ENCODE data around the gene CALHM3.

Gene CALHM3

DNA sequence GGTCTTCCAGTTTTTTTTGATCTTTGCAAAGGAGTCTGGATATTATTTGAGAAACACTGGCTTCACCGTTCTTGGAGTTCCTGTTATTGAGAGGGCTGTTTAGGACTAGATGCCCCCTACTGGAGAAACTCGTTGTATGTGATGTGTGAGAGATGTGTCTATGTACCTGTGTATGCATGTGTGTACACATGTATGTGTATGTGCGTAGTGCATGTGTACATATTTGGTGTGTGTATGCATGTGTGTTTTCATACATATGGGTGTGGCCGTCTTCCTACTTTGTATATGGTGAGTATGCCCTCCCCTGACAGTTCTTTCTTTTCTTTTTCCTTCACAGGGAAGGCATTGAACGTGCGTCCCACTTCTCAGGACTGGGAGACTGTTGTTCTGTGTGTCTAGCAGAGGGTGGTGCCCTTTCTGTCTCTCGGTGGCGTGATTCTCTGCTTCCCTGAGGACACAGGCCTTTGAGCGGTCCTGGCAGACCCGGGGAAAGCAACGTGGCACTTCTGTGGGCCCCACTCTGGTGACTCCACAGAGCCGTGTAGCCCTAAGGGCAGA lies 3.0 kb upstream of the CALHM3 start:
- no peaks in the 10 kb centered on the region for H3K27me3 ChIP-seq (ENCODE audit: insufficient read depth, poor library complexity, severe bottlenecking)
- peak; percentile 51 to 72 for DNase-seq (ENCODE audit: low read depth in 1 of 2, low spot score in 1 of 2)
- no peak overlapping the region for H3K27ac ChIP-seq (replicated peaks)
- TF ChIP-seq GABPA (IDR thresholded peaks at IDR 0.05; ENCODE audit: low read depth), result no peak
- peak; percentile 75; the same call in 1 of the 2 replicates for TF ChIP-seq SPI1 (IDR thresholded peaks at IDR 0.05; ENCODE audit: borderline replicate concordance, low read depth)
- TF ChIP-seq, protein P1, sequence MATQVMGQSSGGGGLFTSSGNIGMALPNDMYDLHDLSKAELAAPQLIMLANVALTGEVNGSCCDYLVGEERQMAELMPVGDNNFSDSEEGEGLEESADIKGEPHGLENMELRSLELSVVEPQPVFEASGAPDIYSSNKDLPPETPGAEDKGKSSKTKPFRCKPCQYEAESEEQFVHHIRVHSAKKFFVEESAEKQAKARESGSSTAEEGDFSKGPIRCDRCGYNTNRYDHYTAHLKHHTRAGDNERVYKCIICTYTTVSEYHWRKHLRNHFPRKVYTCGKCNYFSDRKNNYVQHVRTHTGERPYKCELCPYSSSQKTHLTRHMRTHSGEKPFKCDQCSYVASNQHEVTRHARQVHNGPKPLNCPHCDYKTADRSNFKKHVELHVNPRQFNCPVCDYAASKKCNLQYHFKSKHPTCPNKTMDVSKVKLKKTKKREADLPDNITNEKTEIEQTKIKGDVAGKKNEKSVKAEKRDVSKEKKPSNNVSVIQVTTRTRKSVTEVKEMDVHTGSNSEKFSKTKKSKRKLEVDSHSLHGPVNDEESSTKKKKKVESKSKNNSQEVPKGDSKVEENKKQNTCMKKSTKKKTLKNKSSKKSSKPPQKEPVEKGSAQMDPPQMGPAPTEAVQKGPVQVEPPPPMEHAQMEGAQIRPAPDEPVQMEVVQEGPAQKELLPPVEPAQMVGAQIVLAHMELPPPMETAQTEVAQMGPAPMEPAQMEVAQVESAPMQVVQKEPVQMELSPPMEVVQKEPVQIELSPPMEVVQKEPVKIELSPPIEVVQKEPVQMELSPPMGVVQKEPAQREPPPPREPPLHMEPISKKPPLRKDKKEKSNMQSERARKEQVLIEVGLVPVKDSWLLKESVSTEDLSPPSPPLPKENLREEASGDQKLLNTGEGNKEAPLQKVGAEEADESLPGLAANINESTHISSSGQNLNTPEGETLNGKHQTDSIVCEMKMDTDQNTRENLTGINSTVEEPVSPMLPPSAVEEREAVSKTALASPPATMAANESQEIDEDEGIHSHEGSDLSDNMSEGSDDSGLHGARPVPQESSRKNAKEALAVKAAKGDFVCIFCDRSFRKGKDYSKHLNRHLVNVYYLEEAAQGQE (IDR thresholded peaks at IDR 0.05; ENCODE audit: insufficient replicate concordance, low read depth), result no peak
- TF ChIP-seq, protein P2, sequence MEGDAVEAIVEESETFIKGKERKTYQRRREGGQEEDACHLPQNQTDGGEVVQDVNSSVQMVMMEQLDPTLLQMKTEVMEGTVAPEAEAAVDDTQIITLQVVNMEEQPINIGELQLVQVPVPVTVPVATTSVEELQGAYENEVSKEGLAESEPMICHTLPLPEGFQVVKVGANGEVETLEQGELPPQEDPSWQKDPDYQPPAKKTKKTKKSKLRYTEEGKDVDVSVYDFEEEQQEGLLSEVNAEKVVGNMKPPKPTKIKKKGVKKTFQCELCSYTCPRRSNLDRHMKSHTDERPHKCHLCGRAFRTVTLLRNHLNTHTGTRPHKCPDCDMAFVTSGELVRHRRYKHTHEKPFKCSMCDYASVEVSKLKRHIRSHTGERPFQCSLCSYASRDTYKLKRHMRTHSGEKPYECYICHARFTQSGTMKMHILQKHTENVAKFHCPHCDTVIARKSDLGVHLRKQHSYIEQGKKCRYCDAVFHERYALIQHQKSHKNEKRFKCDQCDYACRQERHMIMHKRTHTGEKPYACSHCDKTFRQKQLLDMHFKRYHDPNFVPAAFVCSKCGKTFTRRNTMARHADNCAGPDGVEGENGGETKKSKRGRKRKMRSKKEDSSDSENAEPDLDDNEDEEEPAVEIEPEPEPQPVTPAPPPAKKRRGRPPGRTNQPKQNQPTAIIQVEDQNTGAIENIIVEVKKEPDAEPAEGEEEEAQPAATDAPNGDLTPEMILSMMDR (IDR thresholded peaks at IDR 0.05; ENCODE audit: insufficient read depth, low read length), result peak; percentile 77
- no peak for TF ChIP-seq POLR2AphosphoS5 (IDR thresholded peaks at IDR 0.05; ENCODE audit: low read depth)
- no peak overlapping the region for H3K4me3 ChIP-seq (replicated peaks; ENCODE audit: insufficient read depth, low read length)

DNA sequence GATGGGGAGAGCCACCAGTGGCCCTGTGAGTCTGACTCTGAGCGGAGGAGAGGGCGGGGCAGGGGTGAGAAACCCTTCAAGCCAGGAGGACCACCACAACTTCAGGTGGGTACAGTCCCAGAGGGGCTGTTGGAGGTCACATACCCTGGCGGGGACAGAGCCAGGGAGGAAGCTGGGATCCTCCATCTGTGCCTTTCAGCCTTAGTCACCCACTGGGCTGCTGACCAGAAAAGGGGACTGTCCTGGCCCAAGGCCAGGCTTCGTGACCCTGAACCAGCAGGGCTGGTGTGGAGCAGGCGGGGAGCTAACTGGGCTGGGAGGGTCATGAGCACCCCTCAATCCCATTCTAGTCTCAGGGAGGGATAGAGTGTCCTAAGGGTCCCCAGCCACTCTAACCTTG lies 1.5 kb upstream of the CALHM3 start:
- TF ChIP-seq, protein P1 (IDR thresholded peaks at IDR 0.05; ENCODE audit: insufficient replicate concordance, low read depth), result no peak
- TF ChIP-seq, protein P2 (IDR thresholded peaks at IDR 0.05; ENCODE audit: insufficient read depth, low read length), result no peak
- TF ChIP-seq POLR2AphosphoS5 (IDR thresholded peaks at IDR 0.05; ENCODE audit: low read depth) (no peak), SPI1 (IDR thresholded peaks at IDR 0.05; ENCODE audit: borderline replicate concordance, low read depth) (no peak), GABPA (IDR thresholded peaks at IDR 0.05; ENCODE audit: low read depth) (no peak)
- no peak overlapping the region for H3K27ac ChIP-seq (replicated peaks)
- no peak overlapping the region for H3K4me3 ChIP-seq (replicated peaks; ENCODE audit: insufficient read depth, low read length)
- H3K27me3 ChIP-seq (ENCODE audit: insufficient read depth, poor library complexity, severe bottlenecking), result no peaks in the 10 kb centered on the region
- DNase-seq (ENCODE audit: low read depth in 1 of 2, low spot score in 1 of 2), result no peak

- Histone ChIP-seq H3K27ac (replicated peaks) (no peak overlapping the region), H3K27me3 (ENCODE audit: insufficient read depth, poor library complexity, severe bottlenecking) (no peaks in the 10 kb centered on the region), H3K4me3 (replicated peaks; ENCODE audit: insufficient read depth, low read length) (no peak overlapping the region)
- TF ChIP-seq POLR2AphosphoS5 (IDR thresholded peaks at IDR 0.05; ENCODE audit: low read depth), result no peak
- TF ChIP-seq GABPA (IDR thresholded peaks at IDR 0.05; ENCODE audit: low read depth), result no peak
- no peak for TF ChIP-seq SPI1 (IDR thresholded peaks at IDR 0.05; ENCODE audit: borderline replicate concordance, low read depth)
- TF ChIP-seq, protein P1 (IDR thresholded peaks at IDR 0.05; ENCODE audit: insufficient replicate concordance, low read depth), result no peak
- TF ChIP-seq, protein P2 (IDR thresholded peaks at IDR 0.05; ENCODE audit: insufficient read depth, low read length), result no peak
- no peak for DNase-seq (ENCODE audit: low read depth in 1 of 2, low spot score in 1 of 2)
These were observed 369 bp downstream of the CALHM3 start for GRCh38 chr10:103478671-103479070.

Measured in HL-60 (cell line).